ENCODE data around the gene ZNF155. TPM values are rescaled to one million over a fixed set of nuclear protein-coding genes. Genes with fewer than 3 reads are reported as not detected.

ZNF155 gene
- total RNA-seq, 4 donors from 2014 or later = 4.2 to 7.2 (median 5.1) TPM

- Histone ChIP-seq H3K36me3 (peaks cover 0 to under 1% (median 0%) of the 10 kb centered on the region in 3 donors), H3K9me3 (peaks cover 0 to 8% (median 0%) of the 10 kb centered on the region in 4 donors), H3K4me3 (no peak overlapping the region), H3K4me1 (peaks cover 0 to 5% (median 0%) of the 10 kb centered on the region in 4 donors), H3K27me3 (no peaks in the 10 kb centered on the region), H3K27ac (no peak overlapping the region)
- no peak for TF ChIP-seq CTCF (IDR thresholded peaks at IDR 0.05)
- TF ChIP-seq POLR2A (IDR thresholded peaks at IDR 0.05) = no peak
- no peak for TF ChIP-seq EP300 (IDR thresholded peaks at IDR 0.05)
- DNase-seq (ENCODE audit: low spot score in 2 of 2) = no peak
Observed at GRCh38 chr19:44021221-44021620, 37.2 kb downstream of the ZNF155 start.

DNA sequence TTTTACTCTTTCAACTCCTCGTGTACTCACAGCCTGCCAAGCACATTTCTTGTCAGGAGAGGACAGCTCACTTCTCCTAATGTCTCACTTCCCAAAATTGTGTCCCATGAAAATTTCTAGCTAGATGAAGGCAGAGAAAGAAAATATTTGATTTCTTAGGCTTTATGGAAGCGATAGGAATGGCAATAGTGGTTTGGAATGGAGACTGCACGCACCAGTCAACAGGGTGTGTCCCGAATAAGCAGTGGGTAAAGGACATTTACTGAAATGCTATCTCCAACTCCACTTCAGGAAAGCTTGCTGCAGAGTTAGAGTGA is 40.9 kb downstream of the ZNF155 start:
- no peak for DNase-seq (ENCODE audit: low spot score in 2 of 2)
- H3K4me3 ChIP-seq = peak overlapping the region; percentile 54 to 88 (median 68)
- no peaks in the 10 kb centered on the region for H3K27me3 ChIP-seq
- WGBS, 2 donors = 35 to 39% methylated on average over 4 of the region's 4 CpGs
- TF ChIP-seq CTCF (IDR thresholded peaks at IDR 0.05) (no peak), EP300 (IDR thresholded peaks at IDR 0.05) (no peak), POLR2A (IDR thresholded peaks at IDR 0.05) (no peak)
- peak overlapping the region in 3 of 4 donors; percentile 56 to 64 (median 60) for H3K27ac ChIP-seq
- peaks cover 0 to 32% (median 8%) of the 10 kb centered on the region in 4 donors for H3K9me3 ChIP-seq
- H3K4me1 ChIP-seq = peaks cover 0 to 6% (median 0%) of the 10 kb centered on the region in 4 donors
- peaks cover 0 to 37% (median 23%) of the 10 kb centered on the region in 3 donors for H3K36me3 ChIP-seq

DNA sequence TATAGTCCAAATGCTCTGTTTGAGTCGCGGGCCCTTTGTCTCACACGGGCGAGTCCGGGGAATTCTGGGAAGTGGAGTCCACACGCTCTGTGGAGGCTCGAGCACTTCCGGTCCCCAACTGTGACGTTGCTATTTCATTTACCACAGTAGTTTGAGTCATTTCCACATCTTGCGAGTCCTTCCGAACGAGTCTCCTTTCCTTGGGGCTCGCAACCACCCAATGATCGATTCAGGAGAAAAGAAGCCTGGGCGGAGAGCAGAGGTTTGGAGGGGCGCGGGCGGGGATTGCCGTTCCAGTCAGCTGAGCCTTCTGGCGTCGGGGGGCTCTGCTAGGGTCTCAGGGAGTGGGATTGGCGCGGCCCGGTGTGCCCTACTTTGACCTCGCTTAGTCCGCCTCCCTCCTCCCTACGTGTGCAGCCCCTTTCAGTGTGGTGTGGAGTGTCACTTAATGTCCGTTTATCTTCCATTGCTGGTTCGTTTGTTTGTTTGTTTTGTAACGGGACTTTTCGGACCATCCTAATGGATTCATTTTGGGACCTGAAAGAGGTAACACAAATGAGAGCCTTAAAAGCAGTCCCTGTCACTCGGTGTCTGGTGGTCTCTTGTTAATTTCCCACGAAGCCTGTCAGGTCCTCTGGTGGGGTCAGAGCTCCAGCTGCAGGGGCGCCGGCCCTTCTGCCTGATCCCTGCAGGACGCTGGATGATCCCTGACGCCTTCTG is 41.4 kb downstream of the ZNF155 start, which contains the start of gene ZNF222:
TSS of gene ZNF222 (plus strand) at position 163 of the 720 bp plus-strand sequence. CDS start at position 221, 58 bp downstream.
- Histone ChIP-seq H3K9me3 (peaks cover 0 to 37% (median 10%) of the 10 kb centered on the region in 4 donors), H3K4me1 (peaks cover 0 to 6% (median 0%) of the 10 kb centered on the region in 4 donors), H3K36me3 (peaks cover 0 to 42% (median 25%) of the 10 kb centered on the region in 3 donors), H3K27me3 (no peaks in the 10 kb centered on the region), H3K27ac (peak within 1 kb of the TSS in 3 of 4 donors; percentile 56 to 64 (median 60)), H3K4me3 (peak within 1 kb of the TSS; percentile 54 to 88 (median 68))
- TF ChIP-seq POLR2A (IDR thresholded peaks at IDR 0.05) (no peak), CTCF (IDR thresholded peaks at IDR 0.05) (no peak), EP300 (IDR thresholded peaks at IDR 0.05) (peak in 1 of 2 donors; percentile 46)
- WGBS, 2 donors = 2% methylated on average over 35 to 37 of the region's 37 CpGs
- peak; percentile 52 to 78 for DNase-seq (ENCODE audit: low spot score in 2 of 2)

DNA sequence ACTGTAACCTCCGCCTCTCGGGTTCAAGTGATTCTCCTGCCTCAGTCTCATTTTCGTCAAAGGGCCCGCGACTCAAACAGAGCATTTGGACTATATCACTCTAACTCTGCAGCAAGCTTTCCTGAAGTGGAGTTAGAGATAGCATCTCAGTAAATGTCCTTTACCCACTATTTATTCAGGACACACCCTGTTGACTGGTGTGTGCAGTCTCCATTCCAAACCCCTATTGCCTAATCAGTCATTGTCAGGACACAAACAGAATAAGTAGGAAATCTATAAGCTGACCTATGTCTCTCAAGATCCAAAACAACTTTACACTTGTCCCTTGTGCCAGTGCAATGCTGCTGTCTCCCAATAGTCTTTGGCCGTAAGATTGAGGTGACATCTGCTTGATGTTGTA is 42.6 kb downstream of the ZNF155 start:
- Histone ChIP-seq H3K4me3 (no peak overlapping the region), H3K4me1 (peaks cover 0 to 6% (median 0%) of the 10 kb centered on the region in 4 donors), H3K27ac (no peak overlapping the region), H3K9me3 (peaks cover 2 to 50% (median 17%) of the 10 kb centered on the region in 4 donors), H3K36me3 (peaks cover 2 to 54% (median 34%) of the 10 kb centered on the region in 3 donors), H3K27me3 (no peaks in the 10 kb centered on the region)
- no peak for TF ChIP-seq POLR2A (IDR thresholded peaks at IDR 0.05)
- no peak for TF ChIP-seq EP300 (IDR thresholded peaks at IDR 0.05)
- no peak for TF ChIP-seq CTCF (IDR thresholded peaks at IDR 0.05)
- WGBS, 2 donors = 96 to 98% methylated on average over 6 of the region's 6 CpGs
- no peak for DNase-seq (ENCODE audit: low spot score in 2 of 2)

DNA sequence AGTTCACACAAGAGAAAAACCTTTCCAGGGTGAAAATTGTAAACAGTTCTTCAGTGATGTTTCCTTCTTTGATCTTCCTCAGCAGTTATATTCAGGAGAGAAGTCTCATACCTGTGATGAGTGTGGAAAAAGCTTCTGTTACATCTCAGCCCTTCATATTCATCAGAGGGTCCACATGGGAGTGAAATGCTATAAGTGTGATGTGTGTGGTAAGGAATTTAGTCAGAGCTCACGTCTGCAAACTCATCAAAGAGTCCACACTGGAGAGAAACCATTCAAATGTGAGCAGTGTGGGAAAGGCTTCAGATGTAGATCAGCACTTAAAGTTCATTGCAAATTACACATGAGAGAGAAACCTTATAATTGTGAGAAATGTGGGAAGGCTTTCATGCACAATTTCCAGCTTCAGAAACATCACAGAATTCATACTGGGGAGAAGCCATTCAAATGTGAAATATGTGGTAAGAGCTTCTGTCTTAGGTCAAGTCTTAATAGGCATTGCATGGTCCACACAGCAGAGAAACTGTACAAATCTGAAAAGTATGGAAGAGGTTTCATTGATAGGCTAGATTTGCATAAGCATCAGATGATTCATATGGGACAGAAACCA is 48.1 kb downstream of the ZNF155 start:
- Histone ChIP-seq H3K4me1 (no peaks in the 10 kb centered on the region), H3K36me3 (peaks cover 2 to 72% (median 39%) of the 10 kb centered on the region in 3 donors), H3K27me3 (no peaks in the 10 kb centered on the region), H3K4me3 (no peak overlapping the region), H3K27ac (no peak overlapping the region), H3K9me3 (peaks cover 3 to 99% (median 36%) of the 10 kb centered on the region in 4 donors)
- TF ChIP-seq CTCF (IDR thresholded peaks at IDR 0.05) (no peak), POLR2A (IDR thresholded peaks at IDR 0.05) (no peak), EP300 (IDR thresholded peaks at IDR 0.05) (no peak)
- WGBS, 2 donors = 89 to 93% methylated on average over 1 of the region's 1 CpG
- DNase-seq (ENCODE audit: low spot score in 2 of 2) = no peak

Data from tibial nerve (tissue), 4 donors.